DOHH2 (cell line): ENCODE data around the gene AATF.

Experiments
- H3F3A ChIP-seq: fragments of 200-600 bp; sonication (generic), shearing (Covaris generic); 2 replicates; pipeline ENCODE4 v1.6.0; 2016; ENCODE audit warnings: antibody characterized with exemption, mild to moderate bottlenecking; ENCODE audit not compliant: control insufficient read depth, insufficient read depth
- H3K27ac ChIP-seq: fragments of 200-600 bp; sonication (generic); 2 replicates; pipeline ENCODE4 v1.5.1; 2014; ENCODE audit warnings: low read depth, mild to moderate bottlenecking, low read length, moderate library complexity
- H3K27me3 ChIP-seq: fragments of 200-600 bp; sonication (generic); 2 replicates; pipeline ENCODE4 v1.6.1; 2014; ENCODE audit warnings: mild to moderate bottlenecking, low read length, mixed read lengths; ENCODE audit not compliant: control insufficient read depth
- H3K36me3 ChIP-seq: fragments of 200-600 bp; sonication (generic); 2 replicates; pipeline ENCODE4 v1.6.1; 2014; ENCODE audit warnings: mild to moderate bottlenecking, low read length, moderate library complexity, mixed read lengths; ENCODE audit not compliant: control insufficient read depth
- H3K4me1 ChIP-seq: fragments of 200-600 bp; sonication (generic); 2 replicates; pipeline ENCODE4 v1.6.1; 2014; ENCODE audit warnings: mild to moderate bottlenecking, low read length, mixed read lengths; ENCODE audit not compliant: control insufficient read depth
- H3K4me2 ChIP-seq: fragments of 200-600 bp; sonication (generic); 2 replicates; pipeline ENCODE4 v1.6.0; 2014; ENCODE audit warnings: mild to moderate bottlenecking, low read length, moderate library complexity
- H3K4me3 ChIP-seq: fragments of 200-600 bp; sonication (generic); 2 replicates; pipeline ENCODE4 v1.5.1; 2014; ENCODE audit warnings: mild to moderate bottlenecking, low read length, mixed read lengths
- H3K79me2 ChIP-seq: fragments of 200-600 bp; sonication (generic); 2 replicates; pipeline ENCODE4 v1.6.1; 2014; ENCODE audit warnings: mild to moderate bottlenecking, low read length, mixed read lengths; ENCODE audit not compliant: control insufficient read depth
- H3K9me2 ChIP-seq: fragments of 200-600 bp; sonication (generic); replicated peaks from 2 replicates; pipeline ENCODE4 v1.6.1; 2014; ENCODE audit warnings: mild to moderate bottlenecking, low read length, mixed read lengths; ENCODE audit not compliant: control insufficient read depth
- H3K9me3 ChIP-seq: fragments of 200-600 bp; sonication (generic); 2 replicates; pipeline ENCODE4 v1.6.1; 2014; ENCODE audit warnings: antibody characterized with exemption, low read length, mixed read lengths; ENCODE audit not compliant: control insufficient read depth, insufficient read depth
- H4K20me1 ChIP-seq: fragments of 200-600 bp; sonication (generic); 2 replicates; pipeline ENCODE4 v1.6.0; 2014; ENCODE audit warnings: low read depth, mild to moderate bottlenecking, antibody characterized with exemption, low read length, moderate library complexity; ENCODE audit not compliant: control insufficient read depth, insufficient read depth
- EZH2phosphoT487 ChIP-seq: fragments of 200-600 bp; sonication (generic); IDR thresholded peaks from 2 replicates; pipeline ENCODE4 v1.6.1; 2017; ENCODE audit warnings: borderline replicate concordance, mild to moderate bottlenecking, antibody characterized with exemption, low read length, moderate library complexity, mixed read lengths
- TF ChIP-seq, protein P1 (sequence below): fragments of 200-600 bp; sonication (generic); IDR thresholded peaks from one replicate; pipeline ENCODE4 v1.5.1; 2014; ENCODE audit warnings: antibody characterized with exemption, mild to moderate bottlenecking, low read depth, low read length; ENCODE audit not compliant: poor library complexity, severe bottlenecking

AATF gene

DNA sequence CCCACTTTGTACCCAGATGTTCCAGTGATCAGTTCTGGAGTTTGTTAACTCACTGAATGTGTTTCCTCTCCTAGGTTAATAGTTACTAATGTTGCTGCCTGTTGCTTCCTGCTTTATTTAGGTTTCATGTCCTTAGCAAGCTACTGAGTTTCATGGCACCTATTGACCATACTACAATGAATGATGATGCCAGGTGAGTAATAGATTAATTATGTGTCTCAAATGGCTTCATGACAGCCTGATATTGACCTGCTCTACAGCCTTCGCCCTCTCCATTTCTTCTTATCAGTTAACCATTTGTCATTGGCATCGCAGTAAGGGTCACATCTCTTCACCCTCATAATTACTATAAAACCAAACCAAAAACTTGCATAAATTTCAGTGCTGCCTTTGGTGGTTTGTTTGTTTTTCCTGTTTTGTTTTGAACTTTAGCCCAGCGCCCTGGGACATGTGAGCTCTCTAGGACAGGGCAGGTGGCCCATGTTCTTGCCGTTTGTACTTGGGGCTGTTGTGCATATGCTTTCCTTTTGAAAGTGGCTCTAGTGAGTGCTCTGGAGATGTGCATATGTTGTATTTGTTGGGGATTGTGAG, 82.8 kb downstream of the AATF start:
- Histone ChIP-seq H3K36me3 (peaks cover 37% of the 10 kb centered on the region), H3K4me2 (no peak overlapping the region), H3K27ac (no peak overlapping the region), H3K9me2 (no peaks in the 10 kb centered on the region), H3K27me3 (no peaks in the 10 kb centered on the region), H3K79me2 (no peaks in the 10 kb centered on the region), H4K20me1 (no peaks in the 10 kb centered on the region; the same call in 1 of the 2 replicates), H3K4me1 (no peaks in the 10 kb centered on the region), H3K9me3 (no peaks in the 10 kb centered on the region), H3K4me3 (no peak overlapping the region), H3F3A (no peaks in the 10 kb centered on the region)
- TF ChIP-seq, protein P1, sequence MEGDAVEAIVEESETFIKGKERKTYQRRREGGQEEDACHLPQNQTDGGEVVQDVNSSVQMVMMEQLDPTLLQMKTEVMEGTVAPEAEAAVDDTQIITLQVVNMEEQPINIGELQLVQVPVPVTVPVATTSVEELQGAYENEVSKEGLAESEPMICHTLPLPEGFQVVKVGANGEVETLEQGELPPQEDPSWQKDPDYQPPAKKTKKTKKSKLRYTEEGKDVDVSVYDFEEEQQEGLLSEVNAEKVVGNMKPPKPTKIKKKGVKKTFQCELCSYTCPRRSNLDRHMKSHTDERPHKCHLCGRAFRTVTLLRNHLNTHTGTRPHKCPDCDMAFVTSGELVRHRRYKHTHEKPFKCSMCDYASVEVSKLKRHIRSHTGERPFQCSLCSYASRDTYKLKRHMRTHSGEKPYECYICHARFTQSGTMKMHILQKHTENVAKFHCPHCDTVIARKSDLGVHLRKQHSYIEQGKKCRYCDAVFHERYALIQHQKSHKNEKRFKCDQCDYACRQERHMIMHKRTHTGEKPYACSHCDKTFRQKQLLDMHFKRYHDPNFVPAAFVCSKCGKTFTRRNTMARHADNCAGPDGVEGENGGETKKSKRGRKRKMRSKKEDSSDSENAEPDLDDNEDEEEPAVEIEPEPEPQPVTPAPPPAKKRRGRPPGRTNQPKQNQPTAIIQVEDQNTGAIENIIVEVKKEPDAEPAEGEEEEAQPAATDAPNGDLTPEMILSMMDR, result no peak
- no peak for TF ChIP-seq EZH2phosphoT487

GRCh38 chr17:37037590-37038155, 88.9 kb downstream of the AATF start:
- Histone ChIP-seq H3K9me3 (no peaks in the 10 kb centered on the region), H4K20me1 (no peaks in the 10 kb centered on the region), H3F3A (peaks cover 6% of the 10 kb centered on the region; the same call in 1 of the 2 replicates), H3K27me3 (no peaks in the 10 kb centered on the region), H3K4me2 (no peak overlapping the region), H3K79me2 (no peaks in the 10 kb centered on the region), H3K9me2 (no peaks in the 10 kb centered on the region), H3K36me3 (peaks cover 28% of the 10 kb centered on the region), H3K27ac (no peak overlapping the region), H3K4me3 (no peak overlapping the region), H3K4me1 (no peaks in the 10 kb centered on the region)
- TF ChIP-seq, protein P1, result no peak
- TF ChIP-seq EZH2phosphoT487, result no peak

GRCh38 chr17:37039269-37039668, 90.5 kb downstream of the AATF start:
- Histone ChIP-seq H3K27ac (no peak overlapping the region), H3K27me3 (no peaks in the 10 kb centered on the region), H3K4me2 (no peak overlapping the region), H3K79me2 (no peaks in the 10 kb centered on the region), H3K4me3 (no peak overlapping the region), H3K36me3 (peaks cover 21% of the 10 kb centered on the region), H3K9me3 (no peaks in the 10 kb centered on the region), H3K9me2 (no peaks in the 10 kb centered on the region), H4K20me1 (no peaks in the 10 kb centered on the region), H3K4me1 (no peaks in the 10 kb centered on the region), H3F3A (peaks cover 6% of the 10 kb centered on the region; the same call in 1 of the 2 replicates)
- TF ChIP-seq EZH2phosphoT487, result no peak
- TF ChIP-seq, protein P1, result no peak
